ENCODE measurements around the gene KCNN1. TPM values are rescaled to one million over a fixed set of nuclear protein-coding genes. Genes with fewer than 3 reads are reported as not detected.
"Not testable (repeated sequence)": the region's sequence is repeated elsewhere in the genome, so short reads cannot be mapped to it uniquely, and the experiment has no call there.

The KCNN1 gene
- total RNA-seq, 4 donors from 2014 or later, result 1.9 TPM; not detected in 3

DNA sequence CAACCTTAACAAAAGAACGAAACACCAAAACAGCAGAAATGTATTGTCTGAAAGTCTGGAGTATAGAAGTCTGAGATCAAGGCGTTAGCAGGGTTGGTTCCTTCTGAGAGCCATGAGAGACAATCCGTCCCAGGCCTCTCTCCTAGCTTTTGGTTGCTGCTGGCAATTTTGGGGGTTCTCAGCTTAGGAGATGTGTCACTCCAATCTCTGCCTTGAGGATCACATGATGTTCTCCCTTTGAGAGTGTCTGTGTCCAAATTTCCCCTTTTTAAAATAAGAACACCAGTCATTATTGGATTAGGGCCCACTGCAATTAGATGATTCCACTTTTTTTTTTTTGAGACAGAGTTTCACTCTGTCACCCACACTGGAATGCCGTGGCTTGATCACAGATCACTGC is 10.1 kb downstream of the KCNN1 start:
- H3K36me3 ChIP-seq, result no peaks in the 10 kb centered on the region
- H3K4me3 ChIP-seq, result no peak overlapping the region
- no peak overlapping the region for H3K27ac ChIP-seq
- no peaks in the 10 kb centered on the region for H3K9me3 ChIP-seq
- H3K27me3 ChIP-seq, result no peaks in the 10 kb centered on the region
- no peak for DNase-seq
- TF ChIP-seq, protein P1, sequence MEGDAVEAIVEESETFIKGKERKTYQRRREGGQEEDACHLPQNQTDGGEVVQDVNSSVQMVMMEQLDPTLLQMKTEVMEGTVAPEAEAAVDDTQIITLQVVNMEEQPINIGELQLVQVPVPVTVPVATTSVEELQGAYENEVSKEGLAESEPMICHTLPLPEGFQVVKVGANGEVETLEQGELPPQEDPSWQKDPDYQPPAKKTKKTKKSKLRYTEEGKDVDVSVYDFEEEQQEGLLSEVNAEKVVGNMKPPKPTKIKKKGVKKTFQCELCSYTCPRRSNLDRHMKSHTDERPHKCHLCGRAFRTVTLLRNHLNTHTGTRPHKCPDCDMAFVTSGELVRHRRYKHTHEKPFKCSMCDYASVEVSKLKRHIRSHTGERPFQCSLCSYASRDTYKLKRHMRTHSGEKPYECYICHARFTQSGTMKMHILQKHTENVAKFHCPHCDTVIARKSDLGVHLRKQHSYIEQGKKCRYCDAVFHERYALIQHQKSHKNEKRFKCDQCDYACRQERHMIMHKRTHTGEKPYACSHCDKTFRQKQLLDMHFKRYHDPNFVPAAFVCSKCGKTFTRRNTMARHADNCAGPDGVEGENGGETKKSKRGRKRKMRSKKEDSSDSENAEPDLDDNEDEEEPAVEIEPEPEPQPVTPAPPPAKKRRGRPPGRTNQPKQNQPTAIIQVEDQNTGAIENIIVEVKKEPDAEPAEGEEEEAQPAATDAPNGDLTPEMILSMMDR (IDR thresholded peaks at IDR 0.05), result no peak
- intact Hi-C loops (cut with DNase I; ENCODE audit: low total_unique reads), result no loop called here
- H3K4me1 ChIP-seq, result no peaks in the 10 kb centered on the region

DNA sequence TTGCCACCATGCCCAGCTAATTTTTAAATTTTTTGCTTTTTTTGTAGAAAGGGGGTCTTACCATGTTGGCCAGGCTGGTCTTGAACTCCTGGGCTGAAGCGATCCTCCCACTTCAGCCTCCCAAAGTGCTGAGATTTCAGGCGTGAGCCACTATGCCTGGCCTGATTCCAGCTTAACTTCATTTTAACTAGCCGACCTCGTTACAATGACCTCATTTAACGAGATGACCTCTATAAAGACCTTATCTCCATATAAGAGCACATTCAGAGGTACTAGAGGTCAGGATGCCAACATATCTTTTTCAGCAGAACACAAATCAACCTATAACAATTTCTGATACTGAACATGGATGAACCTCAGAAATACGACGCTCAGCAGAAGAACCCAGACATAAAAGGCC is 10.6 kb downstream of the KCNN1 start:
- no peak for DNase-seq
- no peaks in the 10 kb centered on the region for H3K36me3 ChIP-seq
- intact Hi-C loops (cut with DNase I; ENCODE audit: low total_unique reads), result no loop called here
- H3K4me3 ChIP-seq, result no peak overlapping the region
- no peaks in the 10 kb centered on the region for H3K9me3 ChIP-seq
- no peaks in the 10 kb centered on the region for H3K4me1 ChIP-seq
- no peaks in the 10 kb centered on the region for H3K27me3 ChIP-seq
- H3K27ac ChIP-seq, result no peak overlapping the region
- TF ChIP-seq, protein P1 (IDR thresholded peaks at IDR 0.05), result no peak
- no peak for TF ChIP-seq POLR2A (IDR thresholded peaks at IDR 0.05)

DNA sequence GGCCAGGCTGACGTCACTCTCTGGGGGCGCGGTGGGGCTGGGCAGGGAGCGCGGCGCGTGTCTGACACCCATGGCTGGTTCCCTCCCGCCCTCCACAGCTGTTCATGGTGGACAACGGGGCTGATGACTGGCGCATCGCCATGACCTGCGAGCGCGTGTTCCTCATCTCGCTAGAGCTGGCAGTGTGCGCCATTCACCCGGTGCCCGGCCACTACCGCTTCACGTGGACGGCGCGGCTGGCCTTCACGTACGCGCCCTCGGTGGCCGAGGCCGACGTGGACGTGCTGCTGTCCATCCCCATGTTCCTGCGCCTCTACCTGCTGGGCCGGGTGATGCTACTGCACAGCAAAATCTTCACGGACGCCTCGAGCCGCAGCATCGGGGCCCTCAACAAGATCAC is 14.7 kb downstream of the KCNN1 start:
- intact Hi-C loops (cut with DNase I; ENCODE audit: low total_unique reads), result no loop called here
- no peaks in the 10 kb centered on the region for H3K4me1 ChIP-seq
- no peak overlapping the region for H3K4me3 ChIP-seq
- TF ChIP-seq, protein P1 (IDR thresholded peaks at IDR 0.05), result no peak
- no peak for TF ChIP-seq POLR2A (IDR thresholded peaks at IDR 0.05)
- no peaks in the 10 kb centered on the region for H3K36me3 ChIP-seq
- no peaks in the 10 kb centered on the region for H3K27me3 ChIP-seq
- DNase-seq, result no peak
- no peak overlapping the region for H3K27ac ChIP-seq
- no peaks in the 10 kb centered on the region for H3K9me3 ChIP-seq

DNA sequence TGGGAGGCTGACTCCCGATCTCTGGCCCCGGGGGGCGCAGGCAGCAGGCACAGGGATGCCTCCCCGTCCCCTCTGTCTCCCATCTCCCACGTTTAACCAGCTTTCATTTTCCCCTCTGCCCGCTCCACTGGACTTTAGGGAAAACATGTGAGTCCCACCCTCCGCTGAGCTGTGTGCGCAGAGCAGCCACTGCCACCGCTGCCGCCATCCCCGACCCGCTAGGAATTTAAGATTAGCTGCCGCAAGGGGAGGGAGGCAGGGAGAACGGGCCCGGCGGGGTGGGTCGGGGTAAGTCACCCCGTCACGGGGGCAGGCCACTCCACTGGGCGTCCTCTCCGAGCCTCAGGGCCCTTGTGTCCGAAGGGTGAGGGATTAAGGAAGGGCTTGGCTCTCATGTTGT is 15.5 kb downstream of the KCNN1 start:
- TF ChIP-seq POLR2A (IDR thresholded peaks at IDR 0.05), result no peak
- TF ChIP-seq, protein P1 (IDR thresholded peaks at IDR 0.05), result no peak
- Histone ChIP-seq H3K27me3 (no peaks in the 10 kb centered on the region), H3K4me3 (no peak overlapping the region), H3K36me3 (no peaks in the 10 kb centered on the region), H3K4me1 (no peaks in the 10 kb centered on the region), H3K9me3 (no peaks in the 10 kb centered on the region), H3K27ac (no peak overlapping the region)
- DNase-seq, result no peak
- intact Hi-C loops (cut with DNase I; ENCODE audit: low total_unique reads), result no loop called here

DNA sequence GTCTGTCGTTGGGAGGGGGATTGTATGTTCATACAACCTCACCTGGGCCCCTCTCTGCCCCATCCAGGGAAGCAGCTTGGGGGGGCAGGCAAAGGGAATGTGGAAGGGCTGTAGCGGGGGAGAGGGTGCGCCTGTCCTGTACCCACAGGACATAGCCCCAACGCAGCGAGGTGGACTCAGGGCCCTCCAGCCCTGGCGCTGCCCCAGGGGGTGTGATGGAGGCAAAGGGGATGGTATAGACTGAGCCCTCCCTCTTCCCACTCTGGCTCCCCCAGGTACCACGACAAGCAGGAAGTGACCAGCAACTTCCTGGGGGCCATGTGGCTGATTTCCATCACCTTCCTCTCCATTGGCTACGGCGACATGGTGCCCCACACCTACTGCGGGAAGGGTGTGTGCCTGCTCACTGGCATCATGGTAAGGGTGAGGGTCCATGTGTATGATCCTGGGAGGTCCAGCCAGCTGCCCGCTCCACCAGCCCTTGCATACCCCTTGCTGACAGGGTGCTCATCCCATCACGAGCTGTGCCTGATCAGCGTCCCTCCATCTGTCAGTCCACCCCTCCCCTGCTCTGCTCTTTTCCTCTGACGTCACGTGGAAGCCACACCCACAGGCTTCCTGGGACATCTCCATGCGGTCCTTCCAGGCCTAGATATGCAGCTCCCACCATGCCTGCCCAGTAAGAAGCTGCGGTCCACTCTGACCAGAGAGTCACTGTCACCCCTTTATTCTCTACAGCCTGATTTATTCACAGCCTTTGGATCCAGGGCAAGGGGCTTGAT is 18.3 kb downstream of the KCNN1 start:
- Histone ChIP-seq H3K4me3 (no peak overlapping the region), H3K27me3 (no peaks in the 10 kb centered on the region), H3K9me3 (no peaks in the 10 kb centered on the region), H3K4me1 (no peaks in the 10 kb centered on the region), H3K36me3 (no peaks in the 10 kb centered on the region), H3K27ac (no peak overlapping the region)
- intact Hi-C loops (cut with DNase I; ENCODE audit: low total_unique reads), result no loop called here
- no peak for TF ChIP-seq POLR2A (IDR thresholded peaks at IDR 0.05)
- TF ChIP-seq, protein P1 (IDR thresholded peaks at IDR 0.05), result no peak
- no peak for DNase-seq

DNA sequence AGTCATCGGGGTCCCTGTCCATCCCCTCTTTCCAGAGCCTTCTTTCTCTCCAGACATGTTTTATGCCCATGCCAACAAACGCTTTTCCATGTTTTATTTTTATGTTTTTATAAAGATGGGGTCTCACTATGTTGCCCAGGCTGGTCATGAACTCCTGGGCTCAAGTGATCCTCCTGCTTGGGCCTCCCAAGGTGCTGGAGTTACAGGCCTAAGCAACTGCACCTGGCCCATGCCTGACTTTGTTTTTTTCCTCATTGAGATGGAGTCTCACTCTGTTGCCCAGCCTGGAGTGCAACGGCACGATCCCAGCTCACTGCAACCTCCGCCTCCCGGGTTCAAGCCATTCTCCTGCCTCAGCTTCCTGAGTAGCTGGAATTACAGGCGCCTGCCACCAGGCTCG is 19.7 kb downstream of the KCNN1 start:
- H3K4me3 ChIP-seq; intact Hi-C loops (cut with DNase I; ENCODE audit: low total_unique reads); H3K27me3 ChIP-seq; H3K36me3 ChIP-seq; DNase-seq; H3K9me3 ChIP-seq; H3K27ac ChIP-seq; H3K4me1 ChIP-seq: not testable (repeated sequence)

All from uterus (tissue), 4 donors.